ENCODE data around the gene RORC.
"Not testable (repeated sequence)": the region's sequence is repeated elsewhere in the genome, so short reads cannot be mapped to it uniquely, and the experiment has no call there.

Gene RORC

GRCh38 chr1:151831605-151832004, at the start of gene RORC:
Gene RORC (minus strand): TSS chr1:151831802. CDS start chr1:151831764, 38 bp downstream.
- DNase-seq (ENCODE audit: low read depth): no peak

DNA sequence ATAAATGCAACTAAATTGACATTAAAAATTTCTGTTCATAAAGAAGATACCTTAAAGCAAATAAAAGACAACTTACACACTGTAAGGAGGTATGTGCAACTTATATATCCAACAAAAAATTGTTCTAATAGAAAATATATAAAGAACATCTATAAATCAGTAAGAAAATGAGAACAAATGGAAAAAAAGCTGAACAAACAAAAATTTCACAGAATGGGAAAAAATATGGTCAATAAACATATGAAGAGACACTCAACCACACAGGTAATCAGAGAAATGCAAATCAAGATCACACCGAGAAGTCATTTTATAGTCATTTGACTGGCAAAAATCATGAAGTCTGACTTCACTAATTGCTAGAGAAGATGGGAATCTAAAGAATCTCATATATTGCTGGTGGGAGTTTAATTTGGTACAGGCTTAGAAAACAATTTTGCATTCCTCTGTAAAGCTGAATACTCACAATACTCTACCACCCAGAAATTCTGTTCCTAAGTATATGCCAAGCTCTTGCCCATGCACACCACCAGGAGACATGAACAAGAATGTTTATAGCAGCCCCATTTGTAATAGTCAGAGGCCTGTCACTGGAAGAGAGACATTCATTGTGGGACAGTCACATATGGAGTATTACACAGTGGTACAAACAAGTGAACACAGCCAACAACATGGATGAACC, 44.0 kb upstream of the RORC start:
- DNase-seq (ENCODE audit: low read depth): no peak

DNA sequence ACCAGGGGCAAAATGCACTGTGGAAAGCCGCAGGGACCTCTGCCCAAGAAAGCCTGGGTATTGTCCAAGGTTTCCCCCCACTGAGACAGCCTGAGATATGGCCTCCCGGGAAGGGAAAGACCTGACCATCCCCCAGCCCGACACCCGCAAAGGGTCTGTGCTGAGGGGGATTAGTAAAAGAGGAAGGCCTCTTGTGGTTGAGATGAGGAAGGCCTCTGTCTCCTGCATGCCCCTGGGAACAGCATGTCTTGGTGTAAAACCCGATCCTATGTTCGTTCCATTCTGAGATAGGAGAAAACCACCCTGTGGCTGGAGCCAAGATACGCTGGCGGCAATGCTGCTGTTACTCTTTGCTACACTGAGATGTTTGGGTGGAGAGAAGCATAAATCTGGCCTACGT, 41.2 kb upstream of the RORC start:
- peak; percentile 51 for DNase-seq (ENCODE audit: low read depth)

DNA sequence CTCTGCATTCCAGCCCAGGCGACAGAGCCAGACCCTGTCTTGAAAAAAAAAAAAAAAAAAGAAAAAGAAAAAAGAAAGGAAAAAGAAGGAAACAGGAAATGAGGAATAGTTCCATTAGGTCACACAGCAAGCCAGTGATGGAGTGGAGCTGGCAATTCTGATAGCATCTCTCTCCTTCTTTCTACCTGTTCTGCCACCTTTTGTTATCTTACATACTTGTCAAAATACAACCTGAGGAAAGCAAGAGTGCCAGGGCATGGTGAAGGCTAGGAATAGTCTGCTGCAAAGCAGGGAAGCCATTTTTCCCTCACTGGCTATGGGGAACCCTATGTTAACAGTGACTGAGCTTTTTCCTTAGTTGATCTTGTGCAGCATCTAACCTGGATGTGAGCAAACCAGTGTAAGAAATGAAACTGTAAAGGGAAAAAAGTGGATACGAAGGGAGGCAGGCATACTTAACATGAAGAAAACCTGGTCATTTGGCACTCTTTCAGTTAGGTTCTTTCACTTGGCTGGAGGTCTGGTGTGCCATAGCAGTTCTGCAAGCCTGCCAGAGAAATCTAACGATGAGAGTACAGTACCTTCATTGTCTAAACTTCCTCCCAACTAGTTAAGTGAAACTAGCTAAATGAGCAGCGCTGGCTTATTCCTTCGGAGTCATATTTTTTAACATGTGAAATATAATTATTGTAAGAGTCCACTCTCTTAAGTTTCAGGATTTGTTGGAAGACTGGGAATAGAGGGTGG, 39.9 kb upstream of the RORC start:
- DNase-seq (ENCODE audit: low read depth): no peak

- no peak for DNase-seq (ENCODE audit: low read depth)
Measured at GRCh38 chr1:151868486-151868885, 36.9 kb upstream of the RORC start.

DNA sequence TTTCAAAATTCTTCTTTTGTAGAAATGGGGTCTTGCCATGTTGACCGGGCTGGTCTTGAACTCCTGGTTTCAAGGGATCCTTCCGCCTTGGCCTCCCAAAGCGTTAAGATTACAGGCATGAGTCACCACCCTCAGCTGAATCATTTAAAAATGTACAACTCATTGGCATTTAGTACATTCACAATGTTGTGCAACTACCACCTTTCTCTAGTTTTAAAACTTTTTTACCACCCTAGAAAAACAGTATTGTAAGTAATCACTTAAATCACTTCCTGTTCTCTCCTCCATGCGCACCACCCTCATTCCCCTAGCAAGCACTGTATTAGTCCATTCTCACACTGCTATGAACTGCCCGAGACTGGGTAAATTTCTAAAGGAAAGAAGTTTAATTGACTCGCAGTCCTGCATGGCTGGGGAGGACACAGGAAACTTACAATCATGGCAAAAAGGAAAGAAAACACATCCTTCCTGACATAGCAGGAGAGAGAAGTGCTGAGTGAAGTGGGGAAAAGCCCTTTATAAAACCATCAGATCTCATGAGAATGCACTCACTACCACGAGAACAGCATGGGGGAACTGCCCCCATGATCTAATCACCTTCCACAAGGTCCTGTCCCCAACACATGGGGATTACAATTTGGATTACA, 36.3 kb upstream of the RORC start:
- DNase-seq (ENCODE audit: low read depth): no peak

DNA sequence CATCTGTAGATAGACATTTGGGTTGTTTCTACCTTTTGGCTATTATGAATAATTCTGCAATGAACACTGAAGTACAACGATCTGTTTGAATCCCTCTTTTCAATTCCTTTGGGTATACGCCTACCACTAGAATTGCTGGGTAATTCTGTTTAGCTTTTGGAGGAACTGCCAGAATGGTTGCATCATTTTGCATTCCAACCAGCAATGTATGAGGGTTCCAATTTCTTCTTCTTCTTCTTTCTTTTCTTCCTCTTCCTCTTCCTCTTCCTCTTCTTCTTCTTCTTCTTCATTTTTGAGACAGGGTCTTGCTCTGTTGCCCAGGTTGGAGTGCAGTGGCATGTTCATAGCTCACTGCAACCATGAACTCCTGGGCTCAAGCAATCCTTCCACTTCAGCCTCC, 35.7 kb upstream of the RORC start:
- no peak for DNase-seq (ENCODE audit: low read depth)

GRCh38 chr1:151864411-151864810, 32.8 kb upstream of the RORC start:
- DNase-seq (ENCODE audit: low read depth): no peak

DNA sequence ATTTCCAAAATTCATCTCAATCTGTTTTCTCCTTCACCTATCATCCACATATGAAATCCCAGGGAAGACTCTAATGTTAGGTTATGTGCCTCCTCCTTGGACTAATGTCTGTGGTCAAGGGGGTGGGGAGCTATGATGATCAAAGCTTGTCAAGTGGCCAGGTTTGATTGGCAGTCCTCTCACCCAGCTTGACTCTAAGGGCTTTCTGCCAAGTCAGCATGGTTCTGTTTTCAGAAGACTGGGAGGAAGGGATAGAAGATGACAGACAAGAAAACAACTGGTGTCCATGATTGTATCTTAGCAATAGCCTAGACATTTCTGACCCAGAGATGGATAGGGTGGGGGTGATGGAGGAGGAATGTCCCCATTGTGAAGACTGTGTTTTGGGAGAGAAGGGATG, 31.0 kb upstream of the RORC start:
- DNase-seq (ENCODE audit: low read depth): no peak

DNA sequence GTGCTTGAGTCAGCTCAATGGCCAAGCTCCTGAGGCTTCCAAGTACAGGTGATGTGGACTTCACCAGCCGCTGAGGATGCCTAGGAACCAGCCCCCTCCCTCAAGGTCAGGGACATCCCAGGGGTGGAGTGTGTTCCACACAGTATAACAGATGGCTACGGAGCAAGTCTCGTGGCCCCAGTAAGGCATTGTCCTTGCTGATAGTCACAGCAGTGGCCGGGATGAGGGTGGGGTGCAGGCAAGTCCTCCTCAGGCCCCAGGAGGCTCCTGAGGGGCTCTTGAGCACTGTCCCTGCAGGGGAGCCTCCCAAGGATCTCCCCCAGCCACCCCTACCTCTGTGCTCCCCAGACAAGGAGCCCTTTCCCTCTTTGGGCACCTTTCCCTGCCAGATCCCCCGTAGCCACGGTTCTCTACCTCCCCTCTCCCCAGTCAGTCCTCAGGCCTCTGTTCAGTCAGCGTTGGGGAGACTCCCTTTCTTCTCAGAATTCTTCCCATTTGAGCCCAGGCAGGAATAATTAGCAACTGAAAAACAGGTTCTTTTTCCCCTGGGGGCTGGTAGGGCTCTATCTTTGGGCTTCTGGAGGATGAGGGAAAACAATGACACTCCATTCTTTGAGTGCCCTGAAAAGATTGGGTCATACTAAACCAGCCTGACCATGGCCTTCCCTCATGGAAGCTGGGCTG, 29.0 kb upstream of the RORC start:
- DNase-seq (ENCODE audit: low read depth): no peak

DNA sequence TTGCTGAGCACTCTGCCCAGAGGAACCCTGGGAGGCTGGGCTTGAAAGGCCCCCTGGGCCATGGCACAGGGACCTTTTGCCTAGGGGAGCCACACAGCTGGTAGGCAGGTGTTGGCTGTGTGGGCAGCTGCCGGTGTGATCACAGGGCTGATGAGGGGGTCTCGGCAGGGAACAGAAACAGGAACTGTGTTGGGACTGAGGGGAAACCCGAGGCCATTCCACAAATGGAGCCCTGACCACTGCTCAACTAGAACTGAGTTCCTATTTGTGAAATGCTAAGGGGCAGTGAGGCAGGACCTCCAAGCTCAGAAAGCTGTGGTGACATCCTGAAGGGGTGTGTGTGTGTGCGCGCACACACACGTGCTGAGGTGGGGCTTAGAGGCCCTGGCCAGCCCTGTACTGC, 28.3 kb upstream of the RORC start:
- no peak for DNase-seq (ENCODE audit: low read depth)

DNA sequence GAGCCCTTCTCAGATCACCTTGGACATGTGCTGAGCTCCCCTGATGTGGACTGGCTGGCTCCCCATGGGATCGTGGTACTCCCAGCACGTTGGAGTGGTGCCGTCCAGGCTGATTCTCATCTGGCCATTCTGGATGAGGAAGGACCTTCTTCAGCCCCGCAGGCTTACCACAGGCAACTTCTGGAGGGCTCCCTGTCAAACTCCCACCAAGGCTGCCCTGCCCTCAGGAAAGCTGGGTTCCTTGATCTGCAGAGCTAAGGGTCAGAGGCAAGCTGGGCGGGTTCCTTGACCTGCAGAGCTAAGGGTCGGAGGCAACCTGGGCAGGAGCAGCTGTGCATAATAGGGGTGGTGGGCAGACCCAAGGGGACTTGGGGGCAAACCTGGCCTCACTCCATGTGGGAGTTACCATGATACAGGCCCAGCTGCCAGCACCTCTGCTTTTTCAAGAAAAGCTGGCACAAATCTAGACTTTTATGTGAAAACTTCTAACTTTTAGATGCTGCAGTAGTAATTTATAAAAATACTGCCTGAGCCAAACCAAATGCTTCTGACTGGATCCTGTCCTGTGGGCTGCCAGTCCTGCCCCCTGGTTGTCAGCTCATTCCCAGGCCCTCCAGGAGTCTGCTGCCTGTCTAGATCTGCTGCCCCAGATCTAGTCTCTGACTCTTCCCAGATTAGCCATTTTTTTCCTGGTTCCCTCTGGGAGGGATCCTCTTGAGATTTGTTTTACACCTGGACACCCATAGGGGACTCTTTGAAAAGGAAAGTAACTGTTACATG, 27.5 kb upstream of the RORC start:
- DNase-seq (ENCODE audit: low read depth): no peak

- no peak for DNase-seq (ENCODE audit: low read depth)
Measured at GRCh38 chr1:151858030-151858746, 26.6 kb upstream of the RORC start.

DNA sequence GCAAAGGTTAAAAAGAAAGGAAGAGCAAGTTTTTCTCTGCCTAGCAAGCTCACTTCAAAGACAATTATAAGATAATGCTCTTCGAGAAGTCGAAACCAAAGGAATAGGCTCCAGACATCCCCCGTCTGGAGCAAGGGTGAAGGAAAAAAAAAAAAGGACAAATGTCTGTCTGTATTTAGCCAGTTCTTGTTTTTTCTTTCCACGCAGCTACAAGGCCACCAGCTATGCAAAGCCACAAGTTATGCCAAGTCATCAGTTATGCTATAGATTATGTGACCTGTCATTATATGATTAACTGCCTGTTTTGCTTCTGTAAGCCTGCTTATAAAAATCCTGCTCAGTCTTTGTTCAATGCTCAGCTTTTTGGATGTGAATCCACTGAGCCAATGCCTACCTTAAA, 24.3 kb upstream of the RORC start:
- DNase-seq (ENCODE audit: low read depth): no peak

DNA sequence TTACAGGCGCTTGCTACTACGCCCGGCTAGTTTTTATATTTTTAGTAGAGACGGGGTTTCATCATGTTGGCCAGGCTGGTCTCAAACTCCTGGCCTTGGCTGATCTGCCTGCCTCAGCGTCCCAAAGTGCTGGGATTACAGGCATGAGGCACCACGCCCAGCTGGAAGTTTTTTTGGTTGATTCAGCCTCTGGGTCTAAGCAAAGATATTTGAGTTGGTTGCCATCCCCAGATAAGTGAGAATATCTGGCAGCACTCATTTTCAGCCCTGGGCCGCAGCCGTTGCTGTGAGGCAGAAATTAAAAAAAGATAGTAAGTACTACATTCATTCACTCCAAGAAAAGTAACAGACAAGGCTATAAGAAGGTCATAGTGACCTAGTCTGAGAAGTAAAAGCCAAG, 23.9 kb upstream of the RORC start:
- DNase-seq (ENCODE audit: low read depth): not testable (repeated sequence)

DNA sequence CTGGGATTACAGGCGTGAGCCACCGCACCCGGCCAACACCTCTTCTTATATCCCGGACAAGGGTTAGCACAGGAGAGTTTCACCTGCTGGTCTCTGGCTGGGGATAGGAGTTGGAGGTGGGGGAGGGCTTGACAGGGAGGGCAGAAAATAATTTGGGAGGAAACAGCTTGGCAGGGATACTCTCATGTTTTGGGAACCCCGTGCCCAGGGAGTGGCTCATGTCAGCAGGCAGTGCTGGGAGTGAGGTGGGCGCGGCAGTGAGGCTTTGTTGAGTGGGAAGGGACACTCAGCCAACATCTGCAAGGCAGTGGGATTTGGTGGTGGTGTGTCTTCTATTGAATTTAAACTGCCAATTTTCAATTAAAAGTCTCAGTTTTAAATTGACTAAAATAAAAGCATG, 23.1 kb upstream of the RORC start:
- no peak for DNase-seq (ENCODE audit: low read depth)

GRCh38 chr1:151853411-151853943, 21.9 kb upstream of the RORC start, which contains the start of gene THEM5:
Gene THEM5 (minus strand): TSS chr1:151853712. CDS start chr1:151853565, 147 bp downstream.
- DNase-seq (ENCODE audit: low read depth): no peak

DNA sequence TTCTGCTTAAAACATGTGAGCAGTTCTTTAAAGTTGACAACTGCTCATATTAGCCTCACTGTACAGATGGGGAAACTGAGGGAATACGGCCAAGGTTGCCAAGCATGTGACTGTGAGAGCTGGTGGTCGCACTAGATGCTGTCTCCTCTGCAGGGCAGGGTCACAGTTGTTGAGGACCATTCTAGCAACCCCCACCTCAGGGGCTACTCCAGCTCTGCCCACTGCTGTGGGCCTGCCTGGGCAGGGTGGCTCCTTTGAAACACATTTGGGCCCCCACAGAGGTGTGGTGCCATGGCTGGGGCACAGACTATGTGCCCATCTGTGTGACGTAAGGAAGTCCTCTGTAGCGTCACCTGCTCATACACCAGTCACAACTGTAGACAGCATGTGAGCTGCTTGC, 21.1 kb upstream of the RORC start:
- DNase-seq (ENCODE audit: low read depth): no peak

GRCh38 chr1:151851886-151852285, 20.3 kb upstream of the RORC start:
- no peak for DNase-seq (ENCODE audit: low read depth)

DNA sequence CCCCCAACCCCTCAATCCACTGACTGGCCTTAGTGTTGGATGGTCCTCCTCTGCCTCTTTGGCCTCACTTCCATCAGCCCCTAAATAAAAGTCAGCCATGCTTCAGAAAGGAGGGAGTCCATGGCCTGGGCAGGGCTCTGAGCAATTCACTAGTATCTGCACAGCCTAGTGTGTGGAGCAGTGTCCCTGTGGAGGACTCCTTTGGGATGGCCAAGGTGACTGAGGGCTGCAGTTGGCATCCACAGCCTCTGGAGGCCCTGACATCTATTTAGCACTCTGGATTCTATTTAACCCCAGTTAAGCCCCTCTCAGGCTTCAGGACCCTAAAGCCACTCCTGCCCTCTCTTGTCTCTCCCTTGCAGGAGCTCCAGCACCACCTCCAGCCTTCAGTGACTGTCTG, 18.3 kb upstream of the RORC start:
- DNase-seq (ENCODE audit: low read depth): no peak

GRCh38 chr1:151849126-151849525, 17.5 kb upstream of the RORC start:
- DNase-seq (ENCODE audit: low read depth): no peak

All from CMK (cell line).